Measurements from ENCODE around the gene PTPRD.

PTPRD gene

DNA sequence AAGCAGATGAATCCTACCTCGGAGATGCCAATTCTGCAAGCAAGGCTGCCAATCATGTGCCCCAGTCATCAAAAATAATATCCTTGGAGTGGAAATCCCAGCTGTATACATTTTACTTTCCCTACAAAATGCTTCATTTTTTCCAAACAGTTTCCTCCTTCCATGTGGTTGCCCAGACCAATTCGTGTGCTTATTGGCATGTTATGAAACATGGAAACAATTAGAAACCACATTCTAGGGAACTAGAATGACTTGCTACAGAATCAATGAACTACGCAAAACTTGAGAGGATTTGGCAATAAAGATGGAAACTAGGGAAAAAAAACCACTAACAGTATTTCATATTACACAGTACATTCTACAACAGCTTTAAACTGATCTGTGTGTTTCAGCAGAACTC, 2228.7 kb downstream of the PTPRD start:
- no peak for DNase-seq (ENCODE audit: low spot score)

DNA sequence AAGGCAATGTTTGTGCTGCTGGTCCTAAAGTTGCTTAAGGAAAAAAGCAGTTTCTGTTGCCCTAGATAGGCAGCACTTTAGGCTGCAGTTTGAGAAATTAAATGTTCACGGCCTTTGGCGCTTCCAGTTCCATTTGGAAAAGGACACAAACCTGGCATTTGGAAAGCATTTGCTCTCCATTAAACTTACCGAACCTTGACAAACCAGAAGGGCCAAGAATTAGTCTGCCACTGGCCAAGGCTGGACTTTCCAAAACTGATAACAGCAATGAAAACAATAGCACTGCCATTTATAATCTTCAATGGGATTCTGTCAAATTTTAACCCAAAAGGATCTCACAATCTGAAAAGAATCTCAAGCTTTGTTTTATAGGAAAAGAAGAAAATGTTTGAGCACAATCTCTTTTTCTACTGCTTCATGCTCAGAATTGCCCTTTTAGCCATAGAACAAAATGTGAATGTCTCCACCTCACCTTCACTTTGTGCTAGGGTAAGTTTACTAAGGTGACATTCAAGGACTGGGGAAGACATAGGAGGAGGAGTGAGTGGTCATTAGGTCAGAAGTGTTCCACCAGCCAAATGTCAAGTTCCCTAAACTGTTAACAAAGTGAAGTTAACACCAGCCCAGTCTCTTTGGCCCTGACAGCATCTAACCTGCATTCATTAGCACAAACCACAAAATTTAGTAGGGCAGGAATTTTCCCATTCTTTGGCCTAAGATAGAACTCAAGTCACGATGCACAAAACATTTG, 2229.8 kb downstream of the PTPRD start:
- no peak for DNase-seq (ENCODE audit: low spot score)

DNA sequence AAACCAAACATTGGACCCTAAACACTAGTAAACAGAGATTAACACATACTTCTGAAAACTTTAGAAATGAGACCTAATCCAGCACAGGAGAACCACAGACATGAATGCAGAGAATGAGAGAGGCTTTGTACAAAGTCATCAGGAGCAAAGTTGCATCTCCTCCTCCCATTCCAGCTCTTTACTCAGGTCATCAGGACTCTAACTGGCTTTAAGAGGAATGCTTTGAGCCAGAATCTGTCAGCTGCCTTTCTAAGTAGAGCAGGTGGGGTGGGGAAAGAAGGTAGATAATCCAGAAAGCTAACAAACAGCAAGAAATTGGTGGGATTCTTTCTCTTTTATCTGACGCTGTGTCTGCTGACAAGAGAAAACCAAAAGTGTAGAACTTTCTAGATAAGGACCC, 2230.5 kb downstream of the PTPRD start:
- DNase-seq (ENCODE audit: low spot score): no peak

DNA sequence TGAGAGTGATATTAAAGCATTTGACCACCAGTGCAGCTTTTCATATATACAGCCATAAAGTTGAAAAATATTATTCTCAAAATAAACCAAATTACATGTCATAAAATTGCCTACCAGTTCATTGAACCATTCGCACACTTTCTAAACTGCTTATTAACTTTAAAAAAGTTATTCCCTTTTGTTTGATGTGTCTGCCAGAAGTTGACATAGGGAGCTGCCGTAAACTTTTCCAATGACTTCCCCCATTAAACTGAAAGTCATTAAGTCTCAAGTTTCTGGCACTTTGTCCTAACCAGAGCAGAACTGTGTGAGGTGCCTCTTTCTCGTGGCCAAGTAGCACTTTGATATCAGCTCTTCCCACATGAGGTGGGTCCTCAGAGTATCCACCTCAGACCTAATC, 2231.2 kb downstream of the PTPRD start:
- no peak for DNase-seq (ENCODE audit: low spot score)

DNA sequence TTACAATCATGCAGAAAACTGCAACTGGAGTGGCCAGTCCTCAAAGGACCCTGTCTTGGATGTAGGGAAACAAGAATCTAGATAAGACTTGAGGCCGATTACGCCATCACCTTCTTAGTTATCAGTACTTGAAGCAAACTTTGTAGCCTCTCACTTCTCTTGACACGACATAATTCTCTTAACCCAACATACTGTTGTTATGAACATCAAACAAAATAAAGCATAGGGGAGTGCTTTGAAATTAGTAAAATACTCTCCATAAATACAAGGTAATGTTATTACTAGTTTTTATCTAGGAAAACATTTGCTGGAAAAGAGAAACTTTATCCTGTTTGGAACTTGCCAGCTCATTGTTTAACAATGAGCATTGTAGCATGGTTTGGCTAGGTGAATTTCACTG, 2238.3 kb downstream of the PTPRD start:
- no peak for DNase-seq (ENCODE audit: low spot score)

DNA sequence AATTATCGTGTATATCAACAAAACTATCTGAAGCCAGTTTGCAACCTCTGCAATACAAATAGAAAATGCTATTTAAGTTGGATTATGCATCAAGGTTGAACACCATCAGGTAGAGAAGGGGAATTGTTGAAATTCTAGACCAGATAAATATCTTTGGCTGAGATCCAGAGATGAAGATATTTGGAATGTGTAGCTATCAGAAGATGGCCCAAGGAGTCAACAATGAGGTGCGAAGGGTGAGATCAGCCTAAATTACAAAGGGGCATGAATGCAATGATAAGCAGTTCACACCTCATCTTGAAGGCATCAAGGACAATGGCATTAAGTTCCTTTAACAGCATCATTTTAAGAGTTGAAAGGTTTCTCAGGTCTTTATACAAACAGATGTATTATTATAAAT, 2241.1 kb downstream of the PTPRD start:
- DNase-seq (ENCODE audit: low spot score): no peak

DNA sequence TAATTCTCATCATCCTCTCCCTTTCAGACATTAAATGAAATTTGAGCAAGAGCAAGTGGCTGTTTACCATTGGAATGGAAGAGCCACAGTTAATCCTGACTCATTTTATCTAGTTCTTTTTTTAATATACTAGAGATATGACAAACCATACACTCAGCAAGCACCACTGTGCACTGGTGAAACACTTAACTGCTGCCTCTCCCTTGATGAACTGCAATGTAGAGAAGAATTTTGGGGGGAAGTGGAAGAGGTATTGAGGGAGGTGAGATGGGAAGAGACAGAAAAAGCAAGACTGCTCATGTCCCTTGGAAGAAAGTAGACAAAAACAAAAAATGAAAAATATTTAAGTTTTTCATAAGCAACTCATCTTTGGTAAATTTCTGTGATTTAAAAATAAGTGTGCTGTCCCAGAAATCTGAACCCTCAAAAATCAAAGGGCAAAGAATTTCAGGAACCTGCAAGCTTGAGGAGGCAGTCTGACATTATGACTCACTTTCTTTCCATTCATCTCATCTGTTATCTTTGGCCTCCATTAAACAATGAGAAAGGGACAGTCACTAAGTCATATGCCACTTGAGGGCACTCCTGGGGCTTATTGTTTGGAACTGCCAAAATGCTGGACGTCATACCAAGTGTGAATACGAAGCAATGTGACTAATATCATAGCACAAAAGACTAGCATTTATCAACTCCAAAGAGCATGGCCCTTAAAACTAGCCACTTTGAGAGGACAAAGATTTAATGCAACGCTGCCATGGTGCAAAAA, 2246.5 kb downstream of the PTPRD start:
- DNase-seq (ENCODE audit: low spot score): no peak

DNA sequence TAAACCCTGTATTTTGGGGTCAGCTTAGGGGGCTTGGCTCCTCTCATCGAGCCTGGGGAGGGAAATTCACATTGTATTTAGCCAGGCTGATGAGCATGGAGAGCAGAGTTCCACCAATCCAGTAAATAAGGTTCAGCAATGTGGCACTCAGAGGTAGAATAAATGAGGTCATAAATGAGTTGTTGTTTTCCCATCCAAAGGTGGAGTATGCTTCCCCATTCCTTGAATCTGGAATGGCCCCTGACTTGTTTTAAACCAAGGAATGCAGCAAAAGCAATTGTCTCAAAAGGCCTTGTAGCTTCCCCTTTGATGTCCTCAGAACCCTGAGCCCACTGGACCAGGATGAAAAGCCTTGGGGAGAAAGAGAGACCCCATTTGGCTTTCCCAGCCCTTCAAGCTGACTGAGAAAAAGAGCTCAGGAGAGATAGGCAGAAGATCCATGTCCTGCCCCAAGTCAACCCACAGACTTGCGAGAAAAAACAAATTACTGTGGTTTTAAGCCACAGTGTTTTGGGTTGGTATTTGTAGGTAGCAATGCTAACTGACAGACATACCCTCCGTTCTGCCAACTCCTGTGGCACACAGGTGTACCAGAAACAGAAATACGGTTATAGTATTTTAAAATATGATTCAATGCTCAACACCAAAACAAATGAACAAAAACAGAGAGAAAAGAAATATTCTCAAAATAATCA, 2247.2 kb downstream of the PTPRD start:
- DNase-seq (ENCODE audit: low spot score): no peak

DNA sequence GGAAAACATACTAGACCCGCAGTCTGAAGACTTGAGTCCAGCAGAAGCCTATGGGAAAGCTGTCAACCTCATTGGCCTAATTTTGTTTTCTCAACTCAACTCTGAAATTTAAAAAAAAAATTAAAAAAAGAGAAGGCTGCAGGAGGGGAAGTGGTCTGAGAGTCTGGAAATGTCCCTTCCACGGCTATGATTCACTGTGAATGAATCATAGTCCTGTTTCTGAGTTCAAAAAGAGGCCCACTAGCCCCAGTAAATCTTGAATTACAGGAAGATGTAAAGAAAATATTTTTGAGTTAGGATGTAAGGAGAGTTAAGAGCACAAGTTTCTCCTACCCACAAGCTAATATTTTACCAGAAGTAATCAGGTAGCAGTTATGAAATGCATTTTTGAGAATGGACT, 2247.8 kb downstream of the PTPRD start:
- peak; percentile 1 for DNase-seq (ENCODE audit: low spot score)

DNA sequence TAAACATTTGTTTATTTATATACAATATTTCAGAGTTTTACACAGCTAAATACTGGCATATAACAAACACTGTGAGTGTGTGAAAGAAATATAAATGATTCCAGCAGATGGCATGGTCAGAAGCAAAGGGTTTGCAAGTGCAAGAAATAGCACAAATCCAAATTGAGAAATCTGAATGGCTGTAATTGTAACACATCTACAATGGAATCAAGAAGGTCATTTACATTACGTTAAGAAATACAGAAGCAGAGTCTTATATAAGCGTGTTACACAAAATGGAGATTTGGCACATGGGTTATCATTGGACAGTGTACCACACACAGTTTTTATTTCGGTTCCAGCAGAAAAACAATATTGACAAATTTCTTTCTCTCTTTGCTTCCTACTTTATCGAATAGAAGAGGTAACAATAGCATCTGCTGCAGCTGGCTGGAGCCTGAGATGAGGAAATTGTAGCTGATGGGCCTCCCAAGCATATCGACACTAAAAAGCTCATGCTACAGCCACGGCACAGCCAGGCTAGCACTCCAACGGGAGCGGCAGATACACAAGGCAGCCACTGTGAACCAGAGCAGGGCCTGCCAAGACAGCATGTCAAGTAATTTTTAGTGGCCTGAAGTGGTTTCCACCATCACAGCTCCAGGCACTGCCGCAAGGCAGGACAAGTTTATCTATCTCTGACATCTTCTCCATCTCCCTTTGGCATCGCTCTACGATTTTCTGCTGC, 2248.6 kb downstream of the PTPRD start:
- no peak for DNase-seq (ENCODE audit: low spot score)

DNA sequence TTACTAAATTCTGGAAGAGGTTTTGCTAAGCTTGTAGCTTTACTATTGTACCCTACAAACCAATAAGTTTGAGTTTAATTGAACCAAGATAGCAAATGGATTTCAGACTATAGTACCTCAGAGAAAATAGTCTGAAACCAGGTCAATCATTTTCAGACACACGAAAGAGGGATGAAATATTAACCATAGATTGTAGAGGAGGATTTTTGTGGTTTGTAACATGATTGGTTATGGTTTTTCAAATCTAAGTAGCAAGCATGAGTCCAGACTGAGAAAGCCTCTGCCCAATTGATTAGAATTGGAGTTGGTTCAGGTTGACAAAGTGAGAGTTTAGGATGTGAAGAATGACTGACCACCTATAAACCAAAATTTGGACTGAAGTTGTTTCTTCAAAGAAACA, 2250.6 kb downstream of the PTPRD start:
- no peak for DNase-seq (ENCODE audit: low spot score)

DNA sequence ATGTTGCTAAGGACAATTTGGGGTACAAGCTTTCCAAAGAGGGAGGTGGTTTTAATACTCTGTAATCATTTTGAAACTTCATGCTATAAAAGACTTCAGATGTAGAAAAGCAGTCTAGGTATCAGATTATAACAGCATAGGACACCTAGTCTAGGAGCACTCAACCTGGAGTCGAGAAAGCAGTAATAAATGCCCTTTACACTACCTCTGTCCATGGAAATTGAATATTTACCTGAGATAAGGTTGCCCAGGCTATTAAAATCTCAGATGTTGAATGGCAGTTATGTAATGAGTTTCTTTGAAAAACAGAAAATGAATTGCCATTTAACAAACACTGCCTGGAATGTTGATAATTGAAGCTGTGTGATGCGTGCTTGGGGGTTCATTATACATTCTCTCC, 2251.4 kb downstream of the PTPRD start:
- DNase-seq (ENCODE audit: low spot score): no peak

DNA sequence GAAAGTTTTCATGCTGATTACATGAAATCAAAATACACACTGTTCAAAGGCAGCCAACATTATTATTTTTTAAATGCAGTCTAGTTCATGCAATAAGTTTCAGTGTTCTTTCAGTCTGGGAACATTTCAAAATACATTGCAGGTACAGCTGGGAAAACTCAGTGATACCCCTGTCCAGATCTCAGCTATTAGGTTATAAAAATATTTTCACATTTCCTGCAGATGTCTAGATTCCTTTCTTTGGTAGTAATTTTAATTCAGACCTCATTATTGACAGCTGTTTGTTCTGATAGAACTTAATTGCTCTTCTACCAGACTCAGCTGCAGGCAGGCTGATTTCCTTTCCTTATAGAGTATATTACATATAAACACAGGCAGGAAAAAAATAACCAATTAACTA, 2256.4 kb downstream of the PTPRD start:
- no peak for DNase-seq (ENCODE audit: low spot score)

DNA sequence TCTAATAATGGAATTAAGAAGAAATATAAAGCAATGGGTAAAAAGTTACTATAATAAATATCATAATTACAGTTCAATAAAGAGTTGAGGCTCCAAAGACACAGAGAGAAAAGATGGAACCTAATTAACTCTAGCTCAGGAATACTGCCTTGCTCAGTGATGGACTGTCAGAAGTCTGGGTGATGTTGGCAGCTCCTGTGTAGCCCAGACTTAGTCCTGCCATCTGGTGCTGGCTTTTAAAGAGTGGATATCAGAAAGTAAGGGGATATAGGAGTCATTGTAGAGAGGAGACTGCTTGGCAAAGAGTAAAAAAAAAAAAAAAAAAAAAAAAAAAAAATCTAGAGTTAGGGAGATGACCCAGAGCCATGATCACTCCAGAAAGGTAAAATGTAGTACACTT, 2261.4 kb downstream of the PTPRD start:
- no peak for DNase-seq (ENCODE audit: low spot score)

DNA sequence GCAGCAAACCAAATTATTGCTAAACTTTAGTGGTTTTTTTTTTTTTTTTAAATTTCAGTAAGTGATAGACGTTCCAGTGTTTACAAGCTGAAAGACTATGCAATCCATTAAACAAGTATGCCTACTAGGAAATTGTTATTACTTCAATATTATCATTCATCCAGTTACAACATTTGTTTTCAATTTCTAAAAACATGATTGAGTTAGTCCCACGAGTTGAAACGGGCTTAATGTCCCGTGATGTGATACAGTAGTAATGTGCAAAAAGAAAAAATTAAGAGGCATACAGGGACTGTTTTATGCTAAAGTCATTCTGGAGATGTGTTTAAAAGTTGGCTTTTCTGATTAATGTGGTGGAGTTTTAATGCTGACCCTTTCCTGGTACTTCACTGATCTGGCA, 2262.9 kb downstream of the PTPRD start:
- DNase-seq (ENCODE audit: low spot score): no peak

DNA sequence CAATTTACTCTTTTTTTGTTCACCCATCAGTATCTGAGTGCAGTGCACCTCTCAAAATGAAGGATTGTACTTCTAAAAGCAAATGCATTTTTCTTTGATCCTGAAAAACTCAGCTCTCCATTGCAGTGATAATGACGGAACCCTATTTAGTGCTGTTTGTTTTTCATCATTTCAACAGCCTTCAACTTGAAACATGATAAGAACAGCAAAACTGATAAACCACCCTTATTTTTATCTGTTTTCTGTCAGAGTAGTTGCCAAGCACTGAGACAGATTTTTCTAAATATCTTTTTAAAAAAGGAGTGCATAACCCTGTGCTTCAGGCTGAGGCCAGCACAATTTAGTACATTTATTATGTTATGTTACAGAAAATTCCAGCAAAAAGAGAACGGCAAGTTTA, 2263.4 kb downstream of the PTPRD start:
- DNase-seq (ENCODE audit: low spot score): no peak

DNA sequence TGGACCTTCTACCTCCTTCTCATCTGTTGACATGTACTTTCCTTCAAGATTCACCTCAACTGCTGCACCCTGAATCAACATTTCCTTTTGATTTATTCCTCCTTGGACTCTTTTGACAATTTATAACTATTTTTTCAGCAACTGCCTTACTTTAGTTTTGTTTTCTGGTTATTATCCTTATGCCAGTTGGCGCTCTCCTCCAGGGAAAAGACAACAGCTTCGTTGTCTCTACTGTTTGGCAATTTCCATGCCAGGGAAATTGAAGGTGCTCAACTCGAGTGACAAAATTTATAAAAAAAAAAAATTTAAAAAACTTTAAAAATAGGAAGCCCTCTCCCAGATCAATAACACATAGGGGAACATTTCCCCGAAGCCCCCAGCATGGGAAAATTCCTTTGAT, 2264.0 kb downstream of the PTPRD start:
- DNase-seq (ENCODE audit: low spot score): no peak

DNA sequence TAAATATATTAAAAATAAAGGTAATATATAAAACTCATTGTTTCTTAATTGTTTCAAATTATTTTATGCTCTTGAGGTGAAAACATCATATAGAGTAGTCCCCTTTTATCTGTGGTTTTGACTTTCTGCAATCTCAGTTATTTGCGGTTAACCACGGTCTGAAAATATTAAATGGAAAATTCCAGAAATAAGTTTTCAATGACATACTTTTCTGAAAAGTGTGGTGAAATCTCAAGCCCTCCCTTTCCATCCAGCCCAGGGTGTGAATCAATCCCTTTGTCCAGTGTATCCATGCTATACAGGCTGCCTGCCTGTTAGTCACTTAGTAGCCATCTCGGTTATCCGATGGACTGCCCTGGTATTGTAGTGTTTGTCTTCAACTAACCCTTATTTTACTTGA, 2266.5 kb downstream of the PTPRD start:
- DNase-seq (ENCODE audit: low spot score): no peak

DNA sequence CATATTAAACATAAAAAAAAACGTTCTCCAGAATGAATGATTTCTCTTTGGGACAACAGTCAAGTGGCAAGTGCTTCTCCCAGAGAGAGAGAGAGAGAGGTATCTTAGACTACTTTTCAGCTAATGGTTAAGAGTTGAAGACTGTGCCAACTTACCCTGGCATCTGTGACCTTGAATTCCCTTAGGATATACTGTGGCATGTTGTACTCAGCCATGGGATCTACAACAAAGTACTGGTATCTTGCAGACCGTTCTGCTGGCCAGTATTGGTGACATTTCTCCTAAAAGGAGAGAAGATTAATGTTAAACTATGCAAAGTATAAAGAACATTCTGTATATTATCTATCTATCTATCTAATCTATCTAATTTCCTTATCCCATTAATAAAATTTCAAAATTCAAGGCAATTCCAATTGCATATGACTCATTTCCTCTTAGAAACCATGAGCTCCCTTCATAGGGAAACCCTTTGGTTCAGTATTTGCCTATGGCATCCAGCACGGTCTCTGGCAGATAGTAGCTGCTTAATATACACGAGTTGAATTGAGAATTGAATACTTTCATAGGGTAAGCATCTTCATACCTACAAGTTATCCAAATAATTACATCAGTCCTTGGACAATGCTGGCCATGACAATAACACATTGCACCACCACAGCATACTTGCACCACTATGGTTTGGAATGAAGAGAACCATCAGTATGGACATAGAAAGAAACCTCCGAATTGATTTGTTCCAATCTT, 2273.9 kb downstream of the PTPRD start:
- no peak for DNase-seq (ENCODE audit: low spot score)

DNA sequence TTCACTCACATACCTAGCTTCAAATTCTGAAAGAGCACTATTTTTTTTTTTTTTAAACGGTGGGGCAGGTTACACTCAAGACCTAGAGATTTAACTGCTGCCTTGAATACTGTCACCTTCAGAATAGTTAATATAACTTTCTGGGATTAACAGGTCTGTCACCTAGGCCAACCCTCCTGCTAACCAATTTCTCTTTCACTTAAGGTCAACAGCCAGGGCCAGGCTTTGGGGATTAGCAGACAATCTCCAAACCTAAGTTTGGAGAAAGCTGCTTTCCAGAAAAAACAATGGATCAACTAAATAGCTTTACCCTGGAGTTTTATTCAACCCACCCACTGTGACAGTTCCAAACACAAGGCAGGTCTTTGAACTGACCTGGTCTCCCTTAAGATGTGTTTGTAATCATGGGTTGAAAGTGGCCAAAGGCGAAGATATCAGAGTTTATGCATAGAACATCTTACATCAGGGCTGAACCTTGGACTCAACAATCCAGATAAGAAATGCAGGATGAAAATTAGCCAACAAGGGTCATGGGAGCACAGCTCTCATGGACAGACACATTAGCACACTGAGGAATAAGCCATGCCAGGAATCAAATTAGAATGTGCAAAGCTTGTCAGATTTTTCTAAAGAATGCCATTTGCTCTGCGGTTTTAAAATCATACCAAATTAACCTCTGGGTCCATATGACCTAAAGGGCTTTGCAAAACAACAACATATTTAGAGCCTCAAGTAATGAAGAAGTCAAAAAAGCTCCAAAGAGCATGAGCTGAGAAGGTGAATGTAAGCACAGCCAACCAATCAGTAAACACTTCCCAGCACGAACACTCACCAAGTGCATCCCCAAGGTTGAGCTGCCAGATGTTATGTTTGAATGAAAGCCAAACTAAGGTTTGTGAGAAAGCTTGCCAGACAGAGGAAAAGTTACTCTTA, 2274.7 kb downstream of the PTPRD start:
- DNase-seq (ENCODE audit: low spot score): no peak

DNA sequence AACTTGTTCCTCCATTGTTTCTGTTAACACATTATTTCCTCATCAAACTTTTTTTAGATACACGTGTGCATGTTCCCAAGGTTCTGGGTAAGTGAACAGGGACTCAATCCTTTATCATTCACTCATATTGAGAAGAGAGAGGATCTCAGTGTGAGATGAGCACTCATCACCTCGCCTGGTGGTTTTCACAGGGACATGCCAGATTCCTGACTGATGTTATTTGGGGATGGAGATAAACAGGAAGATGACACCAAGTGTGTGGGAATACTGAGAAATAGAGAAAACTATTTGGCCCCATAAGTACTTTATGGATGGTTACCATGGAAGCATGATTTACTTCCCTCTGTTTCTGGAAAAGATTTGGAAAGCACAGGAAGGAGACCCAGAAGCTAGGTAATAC, 2279.9 kb downstream of the PTPRD start:
- DNase-seq (ENCODE audit: low spot score): no peak
